ENCODE data around the gene ACVR1C. TPM values are rescaled to one million over a fixed set of nuclear protein-coding genes. Genes with fewer than 3 reads are reported as not detected.

ACVR1C gene
- total and polyA plus RNA-seq, 7 experiments from 2014 or later = 0.73 to 11.4 (median 5.0) TPM

GRCh38 chr2:157487747-157488146 lies 140.9 kb downstream of the ACVR1C start:
- peak overlapping the region in 8 of 9 donors; percentile 41 to 77 (median 73) for H3K27ac Mint-ChIP-seq
- ATAC-seq (peak; percentile 53), DNase-seq (peak in 1 of 9 donors; percentile 13)
- H3K4me3 Mint-ChIP-seq = peak overlapping the region in 6 of 10 donors; percentile 32 to 61 (median 49)
- peaks cover 0 to 22% of the 10 kb centered on the region in 2 donors for H3K4me1 ChIP-seq (ENCODE audit: control insufficient read depth in 2 of 2, insufficient read depth in 2 of 2, low read length in 2 of 2)
- no peaks in the 10 kb centered on the region for H3K9me3 Mint-ChIP-seq
- peaks cover 0 to 14% (median 0%) of the 10 kb centered on the region in 5 donors for H3K36me3 Mint-ChIP-seq
- no peaks in the 10 kb centered on the region for H3K9me3 ChIP-seq (ENCODE audit: control insufficient read depth in 2 of 3, low read length in 3 of 3)
- intact Hi-C loops (cut with micrococcal nuclease) = loop anchor here (1.0 to 5.0 kb wide), 4 partner anchors 7 to 390 kb away; partner anchors contain the start of gene ACVR1 (in 1 of the 2)
- ChIA-PET CTCF (interaction anchor here (1.1 to 6.6 kb wide), 5 partner anchors 31 to 185 kb away, joined by 3 to 53 read pairs (median 5); partner anchors contain the start of gene ERMN), POLR2A (interaction anchor here (1.3 to 1.9 kb wide), 5 partner anchors 10 to 47 kb away, joined by 4 to 9 read pairs (median 7); partner anchors contain the start of gene CYTIP)
- peaks cover 25 to 81% (median 71%) of the 10 kb centered on the region in 7 donors for H3K4me1 Mint-ChIP-seq
- H3K36me3 ChIP-seq (ENCODE audit: control insufficient read depth in 2 of 3, insufficient read depth in 3 of 3, low read length in 3 of 3) = no peaks in the 10 kb centered on the region
- no peak overlapping the region for H3K4me3 ChIP-seq (ENCODE audit: low read length)
- no peaks in the 10 kb centered on the region for H3K27me3 Mint-ChIP-seq
- no peaks in the 10 kb centered on the region for H3K27me3 ChIP-seq (ENCODE audit: control insufficient read depth in 2 of 2, insufficient read depth in 2 of 2, low read length in 2 of 2)
- no peak overlapping the region for H3K27ac ChIP-seq (ENCODE audit: low read depth, low read length)

GRCh38 chr2:157487271-157487610 lies 141.4 kb downstream of the ACVR1C start:
- intact Hi-C loops (cut with micrococcal nuclease) = loop anchor here in 1 of 2 donors (5.0 kb wide), 1 partner anchor 390 kb away; the partner anchor contains the start of gene ACVR1
- peaks cover 0 to 16% (median 0%) of the 10 kb centered on the region in 5 donors for H3K36me3 Mint-ChIP-seq
- H3K9me3 Mint-ChIP-seq = no peaks in the 10 kb centered on the region
- Histone ChIP-seq H3K27ac (ENCODE audit: low read depth, low read length) (no peak overlapping the region), H3K4me3 (ENCODE audit: low read length) (no peak overlapping the region), H3K4me1 (ENCODE audit: control insufficient read depth in 2 of 2, insufficient read depth in 2 of 2, low read length in 2 of 2) (peaks cover 0 to 22% of the 10 kb centered on the region in 2 donors), H3K36me3 (ENCODE audit: control insufficient read depth in 2 of 3, insufficient read depth in 3 of 3, low read length in 3 of 3) (no peaks in the 10 kb centered on the region), H3K27me3 (ENCODE audit: control insufficient read depth in 2 of 2, insufficient read depth in 2 of 2, low read length in 2 of 2) (no peaks in the 10 kb centered on the region), H3K9me3 (ENCODE audit: control insufficient read depth in 2 of 3, low read length in 3 of 3) (no peaks in the 10 kb centered on the region)
- no peak for DNase-seq
- H3K27ac Mint-ChIP-seq = peak overlapping the region in 8 of 9 donors; percentile 8 to 77 (median 60)
- H3K4me3 Mint-ChIP-seq = peak overlapping the region in 7 of 10 donors; percentile 0 to 81 (median 33)
- ChIA-PET POLR2A (interaction anchor here (1.3 to 1.9 kb wide), 5 partner anchors 10 to 47 kb away, joined by 4 to 9 read pairs (median 7); partner anchors contain the start of gene CYTIP), CTCF (interaction anchor here (1.1 to 6.6 kb wide), 4 partner anchors 30 to 161 kb away, joined by 3 to 53 read pairs (median 4); partner anchors contain the start of gene ERMN)
- peaks cover 25 to 81% (median 66%) of the 10 kb centered on the region in 7 donors for H3K4me1 Mint-ChIP-seq
- H3K27me3 Mint-ChIP-seq = no peaks in the 10 kb centered on the region
- no peak for ATAC-seq

- intact Hi-C loops (cut with micrococcal nuclease) = loop anchor here in 1 of 2 donors (1.0 to 5.0 kb wide), 2 partner anchors 9 to 391 kb away; partner anchors contain the start of gene ACVR1
- peak overlapping the region in 8 of 10 donors; percentile 0 to 81 (median 36) for H3K4me3 Mint-ChIP-seq
These were observed 141.9 kb downstream of the ACVR1C start for GRCh38 chr2:157486596-157487270.

GRCh38 chr2:157480182-157480961 lies 148.3 kb downstream of the ACVR1C start:
- no peaks in the 10 kb centered on the region for H3K36me3 ChIP-seq (ENCODE audit: control insufficient read depth in 2 of 3, insufficient read depth in 3 of 3, low read length in 3 of 3)
- Mint-ChIP-seq H3K4me3 (peak overlapping the region; percentile 11 to 86 (median 50)), H3K27ac (peak overlapping the region in 7 of 9 donors; percentile 21 to 95 (median 84)), H3K9me3 (peaks cover 0 to 15% (median 0%) of the 10 kb centered on the region in 11 donors), H3K4me1 (peaks cover 22 to 81% (median 53%) of the 10 kb centered on the region in 7 donors), H3K36me3 (peaks cover 0 to 28% (median 0%) of the 10 kb centered on the region in 5 donors), H3K27me3 (no peaks in the 10 kb centered on the region)
- ChIA-PET POLR2A (interaction anchor here (0.7 to 1.6 kb wide), 4 partner anchors 12 to 163 kb away, joined by 3 to 4 read pairs (median 4); partner anchors contain the start of gene CYTIP), CTCF (interaction anchor here (0.6 to 1.4 kb wide), 3 partner anchors 12 to 385 kb away, joined by 3 to 5 read pairs (median 4); no protein-coding TSS in a partner anchor)
- H3K4me1 ChIP-seq (ENCODE audit: control insufficient read depth in 2 of 2, insufficient read depth in 2 of 2, low read length in 2 of 2) = peaks cover 0 to 25% of the 10 kb centered on the region in 2 donors
- ATAC-seq (peak; percentile 46), DNase-seq (peak in 1 of 9 donors; percentile 62)
- no peak overlapping the region for H3K27ac ChIP-seq (ENCODE audit: low read depth, low read length)
- intact Hi-C loops (cut with micrococcal nuclease) = loop anchor here (1.0 kb wide), 2 partner anchors 8 to 11 kb away; no protein-coding TSS in a partner anchor
- no peaks in the 10 kb centered on the region for H3K9me3 ChIP-seq (ENCODE audit: control insufficient read depth in 2 of 3, low read length in 3 of 3)
- H3K27me3 ChIP-seq (ENCODE audit: control insufficient read depth in 2 of 2, insufficient read depth in 2 of 2, low read length in 2 of 2) = no peaks in the 10 kb centered on the region
- no peak overlapping the region for H3K4me3 ChIP-seq (ENCODE audit: low read length)

More at GRCh38 chr2:157486596-157487270, 141.9 kb downstream of the ACVR1C start:
- H3K4me1 ChIP-seq (ENCODE audit: control insufficient read depth in 2 of 2, insufficient read depth in 2 of 2, low read length in 2 of 2) = peaks cover 0 to 18% of the 10 kb centered on the region in 2 donors
- no peaks in the 10 kb centered on the region for H3K9me3 ChIP-seq (ENCODE audit: control insufficient read depth in 2 of 3, low read length in 3 of 3)
- H3K27me3 ChIP-seq (ENCODE audit: control insufficient read depth in 2 of 2, insufficient read depth in 2 of 2, low read length in 2 of 2) = no peaks in the 10 kb centered on the region
- Mint-ChIP-seq H3K9me3 (no peaks in the 10 kb centered on the region), H3K27me3 (no peaks in the 10 kb centered on the region), H3K4me1 (peaks cover 25 to 81% (median 62%) of the 10 kb centered on the region in 7 donors), H3K36me3 (peaks cover 0 to 16% (median 0%) of the 10 kb centered on the region in 5 donors), H3K27ac (peak overlapping the region in 8 of 9 donors; percentile 22 to 77 (median 60))
- CTCF ChIA-PET = interaction anchor here (0.7 to 6.6 kb wide), 4 partner anchors 12 to 160 kb away, joined by 3 to 53 read pairs (median 4); partner anchors contain the start of gene ERMN
- POLR2A ChIA-PET = interaction anchor here (0.7 to 1.8 kb wide), 6 partner anchors 17 to 83 kb away, joined by 3 to 9 read pairs (median 6); partner anchors contain the start of gene CYTIP
- no peaks in the 10 kb centered on the region for H3K36me3 ChIP-seq (ENCODE audit: control insufficient read depth in 2 of 3, insufficient read depth in 3 of 3, low read length in 3 of 3)
- ATAC-seq = no peak
- no peak overlapping the region for H3K4me3 ChIP-seq (ENCODE audit: low read length)
- H3K27ac ChIP-seq (ENCODE audit: low read depth, low read length) = no peak overlapping the region
- no peak for DNase-seq

GRCh38 chr2:157479081-157480027 lies 149.3 kb downstream of the ACVR1C start:
- no peak overlapping the region for H3K4me3 ChIP-seq (ENCODE audit: low read length)
- H3K4me1 ChIP-seq (ENCODE audit: control insufficient read depth in 2 of 2, insufficient read depth in 2 of 2, low read length in 2 of 2) = peaks cover 0 to 25% of the 10 kb centered on the region in 2 donors
- H3K27me3 ChIP-seq (ENCODE audit: control insufficient read depth in 2 of 2, insufficient read depth in 2 of 2, low read length in 2 of 2) = no peaks in the 10 kb centered on the region
- H3K4me3 Mint-ChIP-seq = peak overlapping the region; percentile 46 to 86 (median 64)
- no peaks in the 10 kb centered on the region for H3K27me3 Mint-ChIP-seq
- no peaks in the 10 kb centered on the region for H3K36me3 ChIP-seq (ENCODE audit: control insufficient read depth in 2 of 3, insufficient read depth in 3 of 3, low read length in 3 of 3)
- peaks cover 0 to 15% (median 0%) of the 10 kb centered on the region in 11 donors for H3K9me3 Mint-ChIP-seq
- DNase-seq (no peak), ATAC-seq (no peak)
- peaks cover 0 to 24% (median 0%) of the 10 kb centered on the region in 5 donors for H3K36me3 Mint-ChIP-seq
- H3K27ac Mint-ChIP-seq = peak overlapping the region; percentile 72 to 95 (median 84)
- intact Hi-C loops (cut with micrococcal nuclease) = loop anchor here (1.0 to 2.0 kb wide), 4 partner anchors 9 to 35 kb away; partner anchors contain the start of gene CYTIP (in 1 of the 2)
- CTCF ChIA-PET = interaction anchor here (0.6 to 1.4 kb wide), 3 partner anchors 13 to 386 kb away, joined by 3 to 5 read pairs (median 4); no protein-coding TSS in a partner anchor
- H3K27ac ChIP-seq (ENCODE audit: low read depth, low read length) = no peak overlapping the region
- POLR2A ChIA-PET = interaction anchor here (0.9 to 1.3 kb wide), 5 partner anchors 9 to 75 kb away, joined by 3 to 8 read pairs (median 3); no protein-coding TSS in a partner anchor
- H3K9me3 ChIP-seq (ENCODE audit: control insufficient read depth in 2 of 3, low read length in 3 of 3) = no peaks in the 10 kb centered on the region
- peaks cover 22 to 81% (median 53%) of the 10 kb centered on the region in 7 donors for H3K4me1 Mint-ChIP-seq
